Stimulated activated CD8-positive, alpha-beta memory T cell treated with anti-CD3 and anti-CD28 coated beads, Interleukin-7, amount 100 ng/mL, for 24 hours (primary cell): ENCODE data around the gene MRPL52.
"Not testable (repeated sequence)": the region's sequence is repeated elsewhere in the genome, so short reads cannot be mapped to it uniquely, and the experiment has no call there.

Source experiments
- DNase-seq: peaks from one replicate; pipeline ENCODE4 v3.0.0-alpha.2; 2020; ENCODE audit warnings: low read depth

MRPL52 gene

GRCh38 chr14:22811722-22812121 is 18.0 kb upstream of the MRPL52 start:
- DNase-seq, result no peak

- no peak for DNase-seq
These were observed 16.9 kb upstream of the MRPL52 start for GRCh38 chr14:22812744-22813143.

GRCh38 chr14:22813145-22813544 is 16.5 kb upstream of the MRPL52 start:
- DNase-seq, result no peak

- no peak for DNase-seq
These were observed 15.3 kb upstream of the MRPL52 start for GRCh38 chr14:22814373-22814772.

- DNase-seq, result no peak
These were observed 14.6 kb upstream of the MRPL52 start, which contains the start of gene SLC7A7 for GRCh38 chr14:22814941-22815713. TSS of gene SLC7A7 (minus strand) at chr14:22815435. CDS start at chr14:22813398, 2,037 bp downstream.

GRCh38 chr14:22819151-22819988 is 10.3 kb upstream of the MRPL52 start:
- no peak for DNase-seq

GRCh38 chr14:22820731-22821130 is 9.0 kb upstream of the MRPL52 start:
- DNase-seq, result no peak

GRCh38 chr14:22821193-22822015 is 8.3 kb upstream of the MRPL52 start:
- no peak for DNase-seq

GRCh38 chr14:22822016-22822570 is 7.6 kb upstream of the MRPL52 start:
- DNase-seq, result no peak

- peak; percentile 17 for DNase-seq
These were observed 7.1 kb upstream of the MRPL52 start for GRCh38 chr14:22822571-22823098.

- DNase-seq, result no peak
These were observed 4.9 kb upstream of the MRPL52 start for GRCh38 chr14:22824711-22825359.

- not testable (repeated sequence) for DNase-seq
These were observed 519 bp upstream of the MRPL52 start for GRCh38 chr14:22829076-22829660.

- no peak for DNase-seq
These were observed 840 bp downstream of the MRPL52 start for GRCh38 chr14:22830443-22831010.

GRCh38 chr14:22835505-22835904 is 5.8 kb downstream of the MRPL52 start:
- DNase-seq, result no peak

- DNase-seq, result no peak
These were observed 6.8 kb downstream of the MRPL52 start, which contains the start of gene MMP14 for GRCh38 chr14:22836301-22837113. TSS of gene MMP14 (plus strand) at chr14:22836585. CDS start at chr14:22836818, 233 bp downstream.

GRCh38 chr14:22837114-22837749 is 7.5 kb downstream of the MRPL52 start:
- DNase-seq, result no peak

GRCh38 chr14:22837750-22838538 is 8.3 kb downstream of the MRPL52 start:
- DNase-seq, result no peak

- DNase-seq, result no peak
These were observed 8.9 kb downstream of the MRPL52 start for GRCh38 chr14:22838631-22839041.
